Suppressor macrophage treated with lipopolysaccharide for 4 hours (primary cell): ENCODE data around the gene EML4.
"Not testable (repeated sequence)": the region's sequence is repeated elsewhere in the genome, so short reads cannot be mapped to it uniquely, and the experiment has no call there.

Source experiments
- DNase-seq: peaks from one replicate; pipeline ENCODE4 v3.0.0-alpha.2; 2020

EML4 gene, protein sequence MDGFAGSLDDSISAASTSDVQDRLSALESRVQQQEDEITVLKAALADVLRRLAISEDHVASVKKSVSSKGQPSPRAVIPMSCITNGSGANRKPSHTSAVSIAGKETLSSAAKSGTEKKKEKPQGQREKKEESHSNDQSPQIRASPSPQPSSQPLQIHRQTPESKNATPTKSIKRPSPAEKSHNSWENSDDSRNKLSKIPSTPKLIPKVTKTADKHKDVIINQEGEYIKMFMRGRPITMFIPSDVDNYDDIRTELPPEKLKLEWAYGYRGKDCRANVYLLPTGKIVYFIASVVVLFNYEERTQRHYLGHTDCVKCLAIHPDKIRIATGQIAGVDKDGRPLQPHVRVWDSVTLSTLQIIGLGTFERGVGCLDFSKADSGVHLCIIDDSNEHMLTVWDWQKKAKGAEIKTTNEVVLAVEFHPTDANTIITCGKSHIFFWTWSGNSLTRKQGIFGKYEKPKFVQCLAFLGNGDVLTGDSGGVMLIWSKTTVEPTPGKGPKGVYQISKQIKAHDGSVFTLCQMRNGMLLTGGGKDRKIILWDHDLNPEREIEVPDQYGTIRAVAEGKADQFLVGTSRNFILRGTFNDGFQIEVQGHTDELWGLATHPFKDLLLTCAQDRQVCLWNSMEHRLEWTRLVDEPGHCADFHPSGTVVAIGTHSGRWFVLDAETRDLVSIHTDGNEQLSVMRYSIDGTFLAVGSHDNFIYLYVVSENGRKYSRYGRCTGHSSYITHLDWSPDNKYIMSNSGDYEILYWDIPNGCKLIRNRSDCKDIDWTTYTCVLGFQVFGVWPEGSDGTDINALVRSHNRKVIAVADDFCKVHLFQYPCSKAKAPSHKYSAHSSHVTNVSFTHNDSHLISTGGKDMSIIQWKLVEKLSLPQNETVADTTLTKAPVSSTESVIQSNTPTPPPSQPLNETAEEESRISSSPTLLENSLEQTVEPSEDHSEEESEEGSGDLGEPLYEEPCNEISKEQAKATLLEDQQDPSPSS

DNA sequence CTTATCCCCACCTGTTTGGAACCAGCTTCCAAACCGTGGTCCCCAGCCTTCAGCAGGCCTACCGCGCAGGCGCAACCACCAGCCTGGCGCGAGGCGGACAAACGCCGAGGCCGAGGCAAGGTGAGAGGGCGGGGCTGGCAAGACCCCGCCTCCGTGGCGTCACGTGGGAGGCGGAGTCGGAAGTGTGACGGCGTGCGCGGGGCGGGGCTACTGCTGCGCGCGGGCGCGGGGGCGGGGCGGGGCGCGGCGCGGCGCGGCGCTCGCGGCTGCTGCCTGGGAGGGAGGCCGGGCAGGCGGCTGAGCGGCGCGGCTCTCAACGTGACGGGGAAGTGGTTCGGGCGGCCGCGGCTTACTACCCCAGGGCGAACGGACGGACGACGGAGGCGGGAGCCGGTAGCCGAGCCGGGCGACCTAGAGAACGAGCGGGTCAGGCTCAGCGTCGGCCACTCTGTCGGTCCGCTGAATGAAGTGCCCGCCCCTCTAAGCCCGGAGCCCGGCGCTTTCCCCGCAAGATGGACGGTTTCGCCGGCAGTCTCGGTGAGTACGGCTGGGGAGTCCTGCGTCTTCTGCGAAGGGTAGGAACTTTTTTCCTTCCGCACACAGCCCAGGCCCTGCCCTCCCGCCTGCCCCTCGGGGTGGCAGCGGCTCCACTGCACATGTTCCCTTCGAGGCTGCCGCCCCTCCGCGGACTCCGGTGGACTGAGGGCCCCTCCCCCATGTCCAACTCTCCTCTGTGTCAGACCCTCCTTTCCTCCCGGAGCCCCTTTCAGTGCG lies at the start of gene EML4:
TSS of gene EML4 (plus strand) at position 254 of the 774 bp plus-strand sequence. CDS start at position 513, 259 bp downstream.
- peak; percentile 96 for DNase-seq

DNA sequence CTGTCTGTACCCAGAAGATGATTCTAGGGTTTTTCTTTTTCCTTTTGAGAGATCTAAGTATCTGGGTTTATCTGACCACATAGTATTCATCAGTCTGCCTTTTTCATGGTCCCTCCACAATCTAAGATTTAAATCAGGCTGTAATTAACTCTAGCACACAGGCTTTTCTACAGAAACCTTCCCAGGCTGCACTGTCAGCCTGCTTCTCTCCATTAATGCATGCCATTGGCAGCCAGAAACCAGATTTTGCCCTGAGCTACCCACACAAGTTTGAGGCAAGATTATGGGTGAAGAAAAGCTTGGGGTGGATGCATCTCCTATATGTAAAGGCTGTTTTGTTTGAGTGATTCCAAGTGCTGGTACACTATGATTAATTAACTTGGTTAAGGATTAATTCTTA lies 45.7 kb upstream of the EML4 start:
- DNase-seq: no peak

DNA sequence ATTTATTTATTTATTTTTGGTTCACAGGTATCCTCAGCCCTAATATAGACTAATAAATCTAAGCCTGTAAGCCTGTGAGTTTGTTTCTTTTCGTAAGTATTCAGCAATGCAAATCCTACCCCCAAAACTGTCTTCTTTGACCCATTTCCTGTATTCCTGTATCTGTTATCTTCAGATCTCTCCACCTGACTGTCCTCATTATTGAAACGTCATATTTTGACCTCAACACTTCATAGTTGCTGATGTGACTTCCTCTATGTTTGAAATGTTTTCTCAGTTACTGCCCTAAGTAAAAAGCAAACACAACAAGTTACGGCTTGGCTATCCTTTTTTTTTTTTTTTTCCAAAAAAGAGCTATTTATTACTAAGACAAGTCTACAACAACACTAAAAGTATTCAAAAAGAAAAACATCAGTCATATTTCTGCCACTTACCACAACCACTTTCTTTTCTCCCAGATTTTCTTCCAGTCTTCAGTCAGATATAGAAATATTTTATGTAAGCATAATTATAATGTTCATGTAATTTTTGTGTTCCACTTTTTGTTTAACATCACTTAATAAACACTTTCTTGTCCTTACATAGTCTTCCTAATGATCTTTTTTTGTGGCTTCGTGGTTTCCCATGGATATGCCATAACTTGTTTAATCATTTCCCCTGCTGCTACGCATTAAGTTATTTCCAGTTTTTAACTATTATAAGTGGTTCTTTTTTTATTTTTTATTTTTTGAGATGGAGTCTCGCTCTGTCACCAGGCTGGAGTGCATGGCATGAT lies 45.0 kb upstream of the EML4 start:
- DNase-seq: no peak

DNA sequence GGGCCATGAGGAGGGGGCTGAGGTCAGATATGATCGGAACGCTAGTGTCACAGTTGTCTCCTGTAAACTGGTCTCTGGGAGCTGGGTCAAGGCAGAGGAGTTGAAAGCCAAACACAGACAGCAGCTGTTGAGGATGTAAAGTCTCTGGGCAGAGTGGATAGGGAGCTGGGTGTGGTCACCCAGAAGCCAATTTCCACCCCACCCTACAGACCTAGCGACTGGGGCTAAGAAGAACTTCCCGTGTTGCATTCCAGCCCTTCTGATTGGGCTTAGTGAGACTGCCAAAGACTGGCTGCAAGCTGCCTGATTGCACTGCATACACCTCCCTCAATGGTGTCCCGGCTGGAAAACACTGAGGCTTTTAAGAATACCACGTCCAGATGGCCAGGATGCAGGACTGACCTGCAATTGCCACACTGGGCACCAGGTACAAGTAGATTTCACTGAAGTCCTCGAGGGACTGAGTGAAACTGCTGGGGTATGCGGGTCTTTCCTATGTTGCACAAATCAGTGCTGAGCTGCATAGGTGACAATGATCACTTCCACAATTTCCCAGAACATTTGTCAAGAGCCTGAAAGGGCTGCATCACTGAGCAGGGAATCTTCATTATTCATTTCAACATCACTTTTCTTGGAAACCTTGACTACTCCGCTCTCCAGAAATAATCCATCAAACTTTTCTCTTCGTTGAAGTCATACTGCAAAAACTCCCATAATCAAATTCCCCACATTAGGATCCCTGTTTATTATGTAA lies 43.1 kb upstream of the EML4 start:
- peak; percentile 75 for DNase-seq

DNA sequence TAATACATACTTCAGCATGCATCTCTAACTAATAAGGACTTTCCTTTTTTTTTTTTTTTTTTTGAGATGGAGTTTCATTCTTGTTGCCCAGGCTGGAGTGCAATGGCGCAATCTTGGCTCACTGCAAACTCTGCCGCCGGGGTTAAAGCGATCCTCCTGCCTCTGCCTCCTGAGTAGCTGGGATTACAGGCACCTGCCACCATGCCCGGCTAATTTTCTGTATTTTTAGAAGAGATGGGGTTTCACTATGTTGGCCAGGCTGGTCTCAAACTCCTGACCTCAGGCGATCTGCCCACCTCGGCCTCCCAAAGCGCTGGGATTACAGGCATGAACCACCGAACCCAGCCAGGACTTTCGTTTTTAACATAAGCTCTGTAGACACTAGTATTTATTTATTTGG lies 42.3 kb upstream of the EML4 start:
- not testable (repeated sequence) for DNase-seq

DNA sequence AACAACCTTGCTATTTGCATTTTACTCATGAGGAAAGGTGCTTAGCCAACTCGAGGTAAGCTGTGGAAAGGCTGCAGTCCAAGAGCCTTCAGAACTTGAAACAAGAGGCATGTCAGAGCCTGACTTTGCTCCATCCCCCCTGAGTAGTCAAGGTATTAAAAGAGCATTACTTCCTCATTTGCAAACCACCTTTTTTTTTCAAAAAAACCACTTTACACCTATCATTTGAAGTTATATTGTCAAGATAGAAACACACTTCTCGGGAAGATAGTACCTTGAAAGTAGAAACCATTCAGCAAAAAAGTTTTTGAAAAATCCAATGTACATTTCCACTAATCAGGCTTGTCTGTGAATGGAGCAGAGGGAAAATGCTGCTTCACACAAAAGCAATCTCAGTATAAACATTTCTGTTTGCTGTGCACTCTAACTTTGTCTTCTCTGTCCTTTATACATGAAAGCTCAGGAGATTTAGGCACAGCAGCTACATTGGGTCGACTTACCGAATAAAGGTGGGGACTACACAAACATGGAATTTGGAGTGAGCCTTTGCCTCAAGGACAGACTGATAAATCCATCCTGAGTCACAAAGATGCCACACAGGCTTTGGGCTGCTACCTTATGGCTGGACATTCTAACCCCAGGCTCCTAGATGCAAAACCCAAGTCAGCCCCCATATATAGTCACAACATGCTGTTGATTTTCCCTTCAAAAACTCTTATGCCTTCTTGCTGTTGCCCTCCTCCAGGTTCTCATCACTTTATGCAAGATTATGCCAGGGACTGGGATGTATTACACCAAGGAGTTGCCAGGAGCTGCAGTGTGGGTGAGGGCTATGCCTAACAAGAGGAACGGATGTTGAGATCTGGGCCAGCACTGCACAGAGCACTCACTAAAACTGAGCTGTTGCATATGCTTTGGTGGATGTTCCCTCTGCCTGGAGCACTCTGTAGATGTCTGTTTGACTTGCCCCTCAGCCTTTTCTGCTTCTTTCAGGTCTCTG lies 41.4 kb upstream of the EML4 start:
- DNase-seq: no peak

DNA sequence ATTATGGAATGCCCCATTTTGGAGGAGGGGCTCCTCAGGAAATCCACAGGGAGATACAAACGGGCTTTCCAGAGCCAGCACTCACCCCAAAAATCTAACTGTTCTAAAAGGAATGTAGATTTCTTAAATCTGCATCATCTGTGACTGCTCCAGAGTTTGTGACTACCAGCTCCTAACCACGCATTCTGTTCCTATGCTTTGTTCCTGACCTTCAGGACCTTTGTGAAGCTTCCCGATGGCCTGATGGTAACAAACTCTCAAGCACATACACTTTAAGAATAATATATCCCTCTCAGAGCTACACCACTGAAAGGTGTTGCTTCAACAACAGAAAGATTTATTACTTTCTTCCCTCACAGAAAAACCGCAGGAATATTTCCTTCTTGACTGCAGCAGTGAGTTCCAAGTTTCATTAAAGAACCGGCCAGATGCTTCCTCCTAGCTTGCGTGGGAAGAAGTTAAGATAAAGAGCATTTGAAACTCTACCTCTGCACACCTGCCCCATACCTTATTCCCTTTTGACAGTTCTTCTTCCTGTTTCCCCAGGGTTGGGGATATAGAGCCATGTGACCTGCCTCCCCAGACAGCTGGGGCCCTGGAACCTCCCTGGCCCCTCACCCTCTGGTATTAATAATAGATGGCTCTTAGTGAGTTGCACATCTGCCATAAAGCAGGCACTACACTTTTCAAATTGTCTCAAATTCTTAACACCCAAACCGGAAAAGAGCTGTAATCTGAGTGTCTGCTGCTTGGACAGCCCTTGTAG lies 40.2 kb upstream of the EML4 start:
- DNase-seq: no peak

DNA sequence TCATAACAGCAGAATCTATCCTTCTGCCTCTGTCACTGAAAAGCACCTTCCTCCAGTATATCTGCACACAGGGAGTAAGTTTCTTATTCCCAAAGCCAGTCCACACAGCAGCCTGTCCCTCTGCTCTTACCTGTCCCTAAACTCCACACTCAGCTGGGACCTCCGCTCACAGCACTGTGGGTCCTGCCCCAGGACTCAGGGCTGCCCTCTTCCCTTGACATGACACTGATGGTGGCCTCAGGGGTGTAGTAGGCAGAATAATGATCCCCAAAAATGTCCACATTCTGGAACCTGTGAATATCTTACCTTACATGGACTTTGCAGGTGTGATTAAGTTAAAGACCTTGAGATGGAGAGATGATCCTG lies 39.7 kb upstream of the EML4 start:
- no peak for DNase-seq

DNA sequence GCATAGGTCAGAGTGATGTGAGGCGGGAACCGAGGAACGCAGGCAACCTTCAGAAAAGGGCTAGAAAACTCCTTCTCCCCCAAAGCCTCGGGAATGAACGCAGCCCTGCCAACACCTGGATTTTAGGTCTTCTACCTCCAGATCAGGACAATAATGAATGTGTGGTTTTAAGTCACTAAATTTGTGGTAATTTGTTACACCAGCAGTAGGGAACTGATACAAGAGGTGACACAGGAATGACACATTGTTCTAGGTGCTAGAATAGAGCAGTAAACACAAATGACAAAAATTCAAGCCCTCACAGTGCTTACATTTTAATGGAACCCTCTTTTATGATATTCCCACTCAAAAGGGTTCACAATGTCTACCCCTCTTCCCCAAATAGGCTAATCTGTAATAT lies 39.2 kb upstream of the EML4 start:
- no peak for DNase-seq

DNA sequence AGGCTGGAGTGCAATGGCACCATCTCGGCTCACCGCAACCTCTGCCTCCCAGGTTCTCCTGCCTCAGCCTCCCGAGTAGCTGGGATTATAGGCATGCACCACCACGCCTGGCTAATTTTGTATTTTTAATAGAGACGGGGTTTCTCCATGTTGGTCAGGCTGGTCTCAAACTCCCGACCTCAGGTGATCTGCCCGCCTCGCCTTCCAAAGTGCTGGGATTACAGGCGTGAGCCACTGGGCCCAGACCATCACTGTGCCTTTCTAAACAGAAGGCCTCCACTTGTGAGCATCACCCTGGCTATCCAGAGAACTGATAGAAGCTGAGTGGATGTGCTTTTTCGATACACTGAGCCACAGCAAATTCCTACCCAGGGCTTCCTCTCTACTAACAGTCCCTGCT lies 38.3 kb upstream of the EML4 start:
- not testable (repeated sequence) for DNase-seq

DNA sequence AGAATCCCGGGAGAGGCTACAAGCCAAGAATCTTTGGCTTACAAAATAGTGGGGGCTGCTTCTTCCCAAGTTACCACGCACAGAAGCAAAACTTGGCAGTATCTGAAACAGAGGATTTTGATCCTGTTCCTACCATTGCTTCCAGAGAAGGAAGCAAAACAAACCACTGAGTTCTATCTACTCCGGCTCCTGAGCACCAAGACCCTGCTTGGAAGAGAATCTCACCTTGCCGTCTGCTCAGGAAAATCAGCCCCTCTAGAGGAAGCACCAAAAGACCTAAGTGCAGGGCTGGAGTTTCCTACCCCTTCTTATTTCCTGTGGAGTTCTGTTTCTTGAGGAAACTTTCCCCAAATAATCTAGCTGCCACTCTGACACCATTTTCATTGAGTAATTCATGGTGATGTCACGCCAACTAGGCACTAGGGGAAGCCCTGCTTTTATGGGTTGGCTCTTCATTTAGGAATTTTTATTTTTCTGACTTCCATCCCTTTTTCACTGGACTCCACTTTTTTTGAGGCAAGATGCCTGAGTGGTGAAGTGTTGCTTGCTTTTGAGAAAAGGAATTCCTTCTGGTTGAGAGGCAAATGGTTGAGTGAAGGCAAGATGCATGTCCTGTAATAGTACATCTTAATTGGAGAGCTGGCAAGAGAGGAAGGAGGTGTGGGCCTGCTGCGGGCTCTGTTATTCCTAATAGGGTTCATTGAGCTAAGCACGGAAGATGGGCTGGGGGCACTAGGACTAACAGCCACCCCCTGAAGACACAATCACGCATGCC lies 36.8 kb upstream of the EML4 start:
- peak; percentile 87 for DNase-seq

DNA sequence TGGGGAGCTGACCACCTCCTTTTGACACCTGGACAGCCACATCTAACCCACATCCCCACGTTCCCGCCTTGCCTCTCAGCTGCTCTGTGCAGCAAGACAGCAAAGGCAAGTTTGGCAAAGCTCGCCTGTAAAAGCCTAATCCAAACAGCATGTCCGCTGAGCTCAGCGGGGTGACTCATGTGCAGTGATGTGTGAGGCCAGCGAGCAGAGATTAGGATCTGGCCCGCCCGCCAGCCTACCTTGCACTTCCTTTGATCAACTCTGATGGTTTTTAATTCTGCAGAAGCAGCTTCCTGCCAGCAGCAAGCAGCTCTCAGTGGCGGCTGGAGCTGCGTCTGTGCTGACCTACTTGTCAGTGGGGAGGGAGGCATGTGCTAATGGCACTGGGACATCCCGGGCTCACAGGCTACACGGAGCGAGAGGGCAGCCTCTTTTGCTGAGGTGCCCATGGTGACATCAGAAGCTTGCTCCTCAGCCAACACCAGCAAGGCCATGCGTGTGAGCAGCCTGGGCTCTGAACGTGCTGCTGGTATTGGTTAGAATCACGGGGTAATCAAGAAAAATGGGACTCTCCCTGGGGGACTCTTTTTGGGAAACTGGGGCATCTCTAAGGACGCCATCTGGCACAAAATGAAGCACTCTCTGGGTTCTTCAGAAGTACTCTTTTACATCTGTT lies 36.0 kb upstream of the EML4 start:
- peak; percentile 83 for DNase-seq

DNA sequence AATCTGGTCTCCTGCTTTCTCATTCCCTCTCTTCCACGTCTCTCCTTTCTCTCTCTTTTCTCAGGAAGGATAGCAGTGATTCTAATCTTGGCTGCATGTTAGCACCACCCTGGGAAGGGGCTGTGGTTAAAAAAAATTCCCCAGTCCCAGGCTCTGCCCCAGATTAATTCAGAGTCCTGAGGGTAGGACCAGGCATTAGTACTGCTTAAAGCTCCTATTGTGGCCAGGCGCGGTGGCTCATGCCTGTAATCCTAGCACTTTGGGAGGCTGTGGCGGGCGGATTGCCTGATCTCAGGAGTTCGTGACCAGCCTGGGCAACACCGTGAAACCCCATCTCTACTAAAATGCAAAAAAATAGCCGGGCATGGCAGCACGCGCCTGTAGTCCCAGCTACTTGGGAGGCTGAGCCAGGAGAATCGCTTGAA lies 35.4 kb upstream of the EML4 start:
- no peak for DNase-seq

DNA sequence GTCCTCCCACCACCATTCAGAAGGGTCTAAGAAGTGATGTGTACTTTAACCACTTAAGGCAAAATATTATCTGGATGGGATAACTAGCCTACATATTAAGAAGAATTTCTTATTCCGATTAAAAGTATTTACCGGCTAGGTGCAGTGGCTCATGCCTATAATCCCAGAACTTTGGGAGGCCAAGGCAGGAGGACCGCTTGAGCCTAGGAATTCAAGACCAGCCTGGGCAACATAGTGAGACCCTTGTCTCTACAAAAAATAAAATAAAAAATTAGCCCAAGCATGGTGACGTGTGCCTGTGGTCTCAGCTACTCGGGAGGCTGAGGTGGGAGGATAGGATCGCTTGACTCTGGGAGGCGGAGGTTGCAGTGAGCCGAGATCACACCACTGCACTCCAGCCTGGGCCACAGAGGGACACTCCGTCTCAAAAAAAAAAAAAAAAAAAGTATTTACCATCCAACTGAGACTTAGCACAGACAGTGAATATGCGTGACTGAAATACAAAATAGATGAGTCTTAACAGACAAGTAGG lies 34.7 kb upstream of the EML4 start:
- not testable (repeated sequence) for DNase-seq

DNA sequence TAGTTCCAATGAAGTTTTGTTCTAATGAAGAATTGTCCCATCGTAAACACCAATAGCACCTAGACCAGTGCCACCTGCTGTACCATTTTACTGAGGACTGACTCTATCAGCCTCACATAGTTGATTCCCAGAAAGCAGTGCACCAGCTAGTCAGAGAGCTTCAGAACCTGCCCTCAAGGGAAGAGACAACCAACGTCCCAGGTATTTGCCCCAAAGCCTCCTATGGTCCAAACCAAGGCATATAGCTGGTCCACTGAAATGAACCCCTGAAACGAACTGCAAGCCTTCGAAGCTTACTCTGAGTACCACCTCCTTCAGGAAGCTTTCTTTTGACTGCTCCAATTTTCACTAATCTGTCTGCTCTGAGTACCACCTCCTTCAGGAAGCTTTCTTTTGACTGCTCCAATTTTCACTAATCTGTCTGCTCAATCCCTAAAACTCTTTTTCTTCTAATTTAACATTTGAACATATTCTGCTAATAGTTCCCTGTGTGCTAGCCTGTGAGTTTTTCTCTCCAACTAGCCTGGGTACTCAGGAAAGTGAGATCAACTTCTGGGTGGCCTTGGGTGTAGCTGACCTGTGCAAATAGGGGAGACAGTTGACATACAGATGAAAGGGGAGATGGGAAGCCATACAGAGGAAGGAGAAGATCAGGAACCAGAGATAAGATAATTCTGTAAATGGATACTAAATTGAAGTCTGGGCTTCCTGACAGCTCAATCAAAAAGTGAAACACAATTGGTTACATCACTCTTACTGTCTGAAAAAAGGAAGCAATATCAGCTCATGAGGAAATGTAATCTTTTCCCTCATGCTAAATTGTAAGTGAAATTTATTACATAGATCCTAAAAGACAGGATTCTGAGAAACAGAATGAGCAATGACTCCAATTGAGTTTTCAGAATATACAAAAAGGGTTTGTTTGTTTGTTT lies 33.5 kb upstream of the EML4 start:
- peak; percentile 86 for DNase-seq

DNA sequence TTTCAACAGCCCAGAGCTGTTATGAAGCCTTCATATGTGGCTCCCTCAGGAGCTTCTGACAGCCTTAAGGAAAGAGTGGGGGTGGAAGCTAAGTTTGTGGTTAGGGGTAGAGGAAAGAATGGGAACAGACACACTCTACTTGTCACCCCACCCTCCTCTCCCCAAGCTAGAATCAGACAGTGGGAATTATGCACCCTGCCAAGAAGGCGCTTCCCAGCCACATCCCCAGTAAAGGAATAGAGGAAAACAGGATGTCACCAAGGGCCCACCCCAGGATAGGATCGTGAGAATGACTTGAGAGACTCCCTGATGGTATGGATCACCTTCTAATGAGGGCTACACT lies 32.4 kb upstream of the EML4 start:
- DNase-seq: no peak
